Measurements from ENCODE around the gene OTOP1. TPM values are rescaled to one million over a fixed set of nuclear protein-coding genes. Genes with fewer than 3 reads are reported as not detected.
"Not testable (repeated sequence)": the region's sequence is repeated elsewhere in the genome, so short reads cannot be mapped to it uniquely, and the experiment has no call there.

Gene OTOP1
- total and polyA plus RNA-seq, 4 experiments from 2014 or later = not detected

- H3K4me1 Mint-ChIP-seq; H3K9me3 Mint-ChIP-seq; H3K27me3 ChIP-seq (ENCODE audit: insufficient read depth, low read length); H3K27ac Mint-ChIP-seq; H3K36me3 ChIP-seq (ENCODE audit: insufficient read depth, low read length); H3K4me1 ChIP-seq (ENCODE audit: insufficient read depth, low read length); H3K4me3 Mint-ChIP-seq; CTCF ChIA-PET (ENCODE audit: partially characterized antibody); DNase-seq; H3K27ac ChIP-seq (ENCODE audit: low read depth, low read length); POLR2A ChIA-PET (ENCODE audit: partially characterized antibody); intact Hi-C loops (cut with micrococcal nuclease); H3K9me3 ChIP-seq (ENCODE audit: control insufficient read depth in 1 of 2, low read length in 2 of 2); H3K4me3 ChIP-seq (ENCODE audit: low read length in 2 of 2); H3K36me3 Mint-ChIP-seq: not testable (repeated sequence)
- peaks cover 6 to 15% of the 10 kb centered on the region in 2 donors for H3K27me3 Mint-ChIP-seq
Observed at GRCh38 chr4:4166986-4167385, 59.7 kb downstream of the OTOP1 start.

- peaks cover 6 to 15% of the 10 kb centered on the region in 2 donors for H3K27me3 Mint-ChIP-seq
- H3K9me3 ChIP-seq (ENCODE audit: control insufficient read depth in 1 of 2, low read length in 2 of 2); H3K4me3 ChIP-seq (ENCODE audit: low read length in 2 of 2); H3K36me3 ChIP-seq (ENCODE audit: insufficient read depth, low read length); POLR2A ChIA-PET (ENCODE audit: partially characterized antibody); H3K27ac Mint-ChIP-seq; H3K4me1 ChIP-seq (ENCODE audit: insufficient read depth, low read length); CTCF ChIA-PET (ENCODE audit: partially characterized antibody); H3K4me1 Mint-ChIP-seq; H3K36me3 Mint-ChIP-seq; H3K27ac ChIP-seq (ENCODE audit: low read depth, low read length); intact Hi-C loops (cut with micrococcal nuclease); DNase-seq; H3K9me3 Mint-ChIP-seq; H3K4me3 Mint-ChIP-seq; H3K27me3 ChIP-seq (ENCODE audit: insufficient read depth, low read length): not testable (repeated sequence)
Observed at GRCh38 chr4:4165701-4166392, 60.9 kb downstream of the OTOP1 start.

GRCh38 chr4:4164532-4165173 is 62.1 kb downstream of the OTOP1 start:
- H3K9me3 Mint-ChIP-seq; intact Hi-C loops (cut with micrococcal nuclease); H3K36me3 Mint-ChIP-seq; H3K4me3 ChIP-seq (ENCODE audit: low read length in 2 of 2); DNase-seq; H3K4me1 ChIP-seq (ENCODE audit: insufficient read depth, low read length); H3K27ac ChIP-seq (ENCODE audit: low read depth, low read length); H3K9me3 ChIP-seq (ENCODE audit: control insufficient read depth in 1 of 2, low read length in 2 of 2); H3K36me3 ChIP-seq (ENCODE audit: insufficient read depth, low read length); H3K27ac Mint-ChIP-seq; POLR2A ChIA-PET (ENCODE audit: partially characterized antibody); H3K27me3 ChIP-seq (ENCODE audit: insufficient read depth, low read length); H3K4me1 Mint-ChIP-seq; H3K4me3 Mint-ChIP-seq: not testable (repeated sequence)
- H3K27me3 Mint-ChIP-seq = peaks cover 8 to 15% of the 10 kb centered on the region in 2 donors
- CTCF ChIA-PET (ENCODE audit: partially characterized antibody) = interaction anchor here (1.1 kb wide), 1 partner anchor 18 kb away, joined by 3 read pairs; no protein-coding TSS in a partner anchor

GRCh38 chr4:4162186-4162585 is 64.5 kb downstream of the OTOP1 start:
- H3K4me1 ChIP-seq (ENCODE audit: insufficient read depth, low read length); H3K36me3 ChIP-seq (ENCODE audit: insufficient read depth, low read length); H3K4me3 ChIP-seq (ENCODE audit: low read length in 2 of 2); H3K9me3 ChIP-seq (ENCODE audit: control insufficient read depth in 1 of 2, low read length in 2 of 2); H3K9me3 Mint-ChIP-seq; H3K4me1 Mint-ChIP-seq; intact Hi-C loops (cut with micrococcal nuclease); H3K27ac ChIP-seq (ENCODE audit: low read depth, low read length); CTCF ChIA-PET (ENCODE audit: partially characterized antibody); POLR2A ChIA-PET (ENCODE audit: partially characterized antibody); H3K27ac Mint-ChIP-seq; DNase-seq; H3K27me3 ChIP-seq (ENCODE audit: insufficient read depth, low read length); H3K36me3 Mint-ChIP-seq; H3K4me3 Mint-ChIP-seq: not testable (repeated sequence)
- peaks cover 3 to 11% of the 10 kb centered on the region in 2 donors for H3K27me3 Mint-ChIP-seq

GRCh38 chr4:4160956-4161665 is 65.6 kb downstream of the OTOP1 start:
- H3K36me3 Mint-ChIP-seq; CTCF ChIA-PET (ENCODE audit: partially characterized antibody); H3K9me3 Mint-ChIP-seq; H3K4me3 Mint-ChIP-seq; H3K4me1 Mint-ChIP-seq; H3K4me3 ChIP-seq (ENCODE audit: low read length in 2 of 2); H3K4me1 ChIP-seq (ENCODE audit: insufficient read depth, low read length); intact Hi-C loops (cut with micrococcal nuclease); DNase-seq; H3K27ac ChIP-seq (ENCODE audit: low read depth, low read length); H3K36me3 ChIP-seq (ENCODE audit: insufficient read depth, low read length); H3K27me3 ChIP-seq (ENCODE audit: insufficient read depth, low read length); H3K9me3 ChIP-seq (ENCODE audit: control insufficient read depth in 1 of 2, low read length in 2 of 2); POLR2A ChIA-PET (ENCODE audit: partially characterized antibody): not testable (repeated sequence)
- Mint-ChIP-seq H3K27me3 (peaks cover 3 to 11% of the 10 kb centered on the region in 2 donors), H3K27ac (peak overlapping the region in 1 of 7 donors; percentile 32)

- H3K4me3 ChIP-seq (ENCODE audit: low read length in 2 of 2); H3K4me1 Mint-ChIP-seq; H3K4me1 ChIP-seq (ENCODE audit: insufficient read depth, low read length); H3K36me3 ChIP-seq (ENCODE audit: insufficient read depth, low read length); H3K9me3 Mint-ChIP-seq; CTCF ChIA-PET (ENCODE audit: partially characterized antibody); H3K9me3 ChIP-seq (ENCODE audit: control insufficient read depth in 1 of 2, low read length in 2 of 2); H3K27ac Mint-ChIP-seq; H3K4me3 Mint-ChIP-seq; H3K27me3 ChIP-seq (ENCODE audit: insufficient read depth, low read length); H3K36me3 Mint-ChIP-seq; H3K27ac ChIP-seq (ENCODE audit: low read depth, low read length); POLR2A ChIA-PET (ENCODE audit: partially characterized antibody): not testable (repeated sequence)
- DNase-seq = peak in 3 of 5 donors; percentile 8 to 9 (median 9)
- H3K27me3 Mint-ChIP-seq = peaks cover 6 to 18% of the 10 kb centered on the region in 2 donors
- intact Hi-C loops (cut with micrococcal nuclease) = loop anchor here (5.0 kb wide), 1 partner anchor 158 kb away; no protein-coding TSS in a partner anchor
Observed at GRCh38 chr4:4145622-4146021, 81.1 kb downstream of the OTOP1 start.

- H3K27me3 ChIP-seq (ENCODE audit: insufficient read depth, low read length); DNase-seq; POLR2A ChIA-PET (ENCODE audit: partially characterized antibody); H3K4me3 ChIP-seq (ENCODE audit: low read length in 2 of 2); intact Hi-C loops (cut with micrococcal nuclease); H3K9me3 ChIP-seq (ENCODE audit: control insufficient read depth in 1 of 2, low read length in 2 of 2); H3K4me1 Mint-ChIP-seq; H3K36me3 ChIP-seq (ENCODE audit: insufficient read depth, low read length); H3K9me3 Mint-ChIP-seq; CTCF ChIA-PET (ENCODE audit: partially characterized antibody); H3K27ac ChIP-seq (ENCODE audit: low read depth, low read length); H3K4me1 ChIP-seq (ENCODE audit: insufficient read depth, low read length); H3K4me3 Mint-ChIP-seq; H3K36me3 Mint-ChIP-seq; H3K27ac Mint-ChIP-seq: not testable (repeated sequence)
- H3K27me3 Mint-ChIP-seq = peaks cover 3 to 18% of the 10 kb centered on the region in 2 donors
Observed at GRCh38 chr4:4143376-4143775, 83.4 kb downstream of the OTOP1 start.
